ENCODE results near the gene UNKL.
A peak's percentile ranks its signal among the peaks of the same experiment; 100 is the strongest.

Gene UNKL

GRCh38 chr16:1351582-1352362 is 62.7 kb downstream of the UNKL start, which contains the start of the genes GNPTG and TSR3:
TSS of gene GNPTG (plus strand) at chr16:1351931. CDS start at chr16:1351966, 35 bp downstream.
TSS of gene TSR3 (minus strand) at chr16:1351878. CDS start at chr16:1351804, 74 bp downstream.
- DNase-seq (ENCODE audit: low read depth, low spot score): peak; percentile 62

GRCh38 chr16:1351215-1351581 is 63.3 kb downstream of the UNKL start:
- DNase-seq (ENCODE audit: low read depth, low spot score): no peak

- no peak for DNase-seq (ENCODE audit: low read depth, low spot score)
These were observed 63.8 kb downstream of the UNKL start for GRCh38 chr16:1350691-1351090.

GRCh38 chr16:1349951-1350350 is 64.6 kb downstream of the UNKL start:
- DNase-seq (ENCODE audit: low read depth, low spot score): no peak

- no peak for DNase-seq (ENCODE audit: low read depth, low spot score)
These were observed 65.2 kb downstream of the UNKL start for GRCh38 chr16:1349351-1349750.

GRCh38 chr16:1348926-1349325 is 65.6 kb downstream of the UNKL start:
- no peak for DNase-seq (ENCODE audit: low read depth, low spot score)

GRCh38 chr16:1348441-1348840 is 66.1 kb downstream of the UNKL start:
- DNase-seq (ENCODE audit: low read depth, low spot score): no peak

GRCh38 chr16:1347962-1348361 is 66.5 kb downstream of the UNKL start:
- DNase-seq (ENCODE audit: low read depth, low spot score): no peak

- no peak for DNase-seq (ENCODE audit: low read depth, low spot score)
These were observed 67.1 kb downstream of the UNKL start for GRCh38 chr16:1347286-1347855.

- no peak for DNase-seq (ENCODE audit: low read depth, low spot score)
These were observed 67.8 kb downstream of the UNKL start for GRCh38 chr16:1346422-1347285.

GRCh38 chr16:1345651-1346421 is 68.7 kb downstream of the UNKL start:
- DNase-seq (ENCODE audit: low read depth, low spot score): no peak

- DNase-seq (ENCODE audit: low read depth, low spot score): no peak
These were observed 69.4 kb downstream of the UNKL start for GRCh38 chr16:1345087-1345486.

GRCh38 chr16:1344499-1344898 is 70.0 kb downstream of the UNKL start:
- DNase-seq (ENCODE audit: low read depth, low spot score): no peak

- no peak for DNase-seq (ENCODE audit: low read depth, low spot score)
These were observed 70.9 kb downstream of the UNKL start for GRCh38 chr16:1343428-1344242.

GRCh38 chr16:1342526-1343427 is 71.7 kb downstream of the UNKL start:
- no peak for DNase-seq (ENCODE audit: low read depth, low spot score)

GRCh38 chr16:1341495-1342420 is 72.7 kb downstream of the UNKL start:
- DNase-seq (ENCODE audit: low read depth, low spot score): no peak

GRCh38 chr16:1340730-1341494 is 73.6 kb downstream of the UNKL start:
- no peak for DNase-seq (ENCODE audit: low read depth, low spot score)
